GM21528 (cell line): ENCODE results near the gene FDCSP.
"Not testable (repeated sequence)": the region's sequence is repeated elsewhere in the genome, so short reads cannot be mapped to it uniquely, and the experiment has no call there.

Experiments used
- ATAC-seq: cut with Tn5 transposase; IDR thresholded peaks from one replicate; pipeline ENCODE4 v1.9.1; 2021; ENCODE audit warnings: mild to moderate bottlenecking, moderate library complexity; ENCODE audit not compliant: unreplicated experiment, low FRiP score

FDCSP gene

DNA sequence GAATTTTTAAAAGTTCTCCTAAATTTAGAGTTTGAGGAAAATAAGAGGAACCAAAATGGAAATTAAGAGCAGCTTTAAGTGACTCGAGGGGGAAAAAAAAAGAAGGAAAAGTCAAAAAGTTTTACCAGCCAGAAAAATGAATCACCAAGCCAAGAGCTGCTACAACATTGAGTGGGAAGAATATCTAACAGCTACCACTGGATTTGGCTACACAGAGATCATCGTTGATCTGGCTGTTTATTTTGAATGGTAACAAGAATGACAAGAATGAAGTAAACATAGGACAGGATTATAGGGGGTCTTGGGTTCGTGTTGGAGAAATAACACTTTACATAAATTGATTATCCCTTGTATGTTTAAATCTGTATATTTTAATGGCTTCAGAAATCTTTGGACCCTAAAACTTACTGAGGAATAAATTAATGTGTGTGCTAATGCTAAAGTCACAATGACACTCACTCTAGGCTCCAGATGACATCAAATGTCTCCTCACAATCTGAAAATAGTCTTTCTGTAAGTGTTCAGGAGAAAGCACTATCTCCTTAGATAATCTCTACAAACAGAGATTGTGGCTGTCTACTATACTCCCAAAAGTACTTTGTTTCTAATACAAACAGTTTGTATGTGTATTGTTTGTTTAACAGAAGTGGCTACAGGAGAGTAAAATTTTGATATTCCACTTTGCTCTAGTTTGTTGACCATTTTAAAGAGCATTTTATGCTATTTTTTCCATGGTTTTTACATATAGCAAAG, 13.4 kb downstream of the FDCSP start:
- no peak for ATAC-seq

DNA sequence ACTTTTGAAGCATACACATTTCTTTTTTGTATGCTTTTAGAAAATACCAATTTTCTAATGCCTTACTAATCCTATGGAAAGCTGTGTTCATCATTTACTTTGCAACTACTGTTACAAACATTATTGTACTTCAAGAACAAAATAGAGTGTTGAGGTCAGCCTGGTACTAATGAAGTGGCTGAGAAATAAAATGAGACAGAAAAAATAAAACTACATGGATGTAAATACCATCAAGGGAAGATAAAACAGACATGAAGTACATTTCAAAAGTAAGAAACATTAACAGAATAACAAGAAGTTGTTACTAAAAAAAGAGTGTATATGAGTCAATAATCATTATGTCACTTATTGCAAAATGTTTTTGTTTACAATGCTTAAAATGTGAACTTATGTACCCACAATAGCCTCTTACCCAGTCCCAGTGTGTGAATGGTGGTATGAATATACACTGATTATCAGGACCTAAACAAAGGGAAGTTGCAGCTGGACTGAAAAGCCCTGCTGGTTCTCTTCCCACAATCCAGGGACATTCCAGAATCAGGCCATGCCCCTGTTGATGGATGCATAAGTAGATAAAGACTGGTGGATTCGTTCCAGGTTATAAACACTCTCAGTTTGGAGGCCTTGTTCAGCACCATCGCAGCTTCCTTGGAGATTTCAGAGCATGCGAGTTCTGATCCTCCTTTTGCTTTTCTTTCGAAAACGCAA, 14.1 kb downstream of the FDCSP start:
- no peak for ATAC-seq

DNA sequence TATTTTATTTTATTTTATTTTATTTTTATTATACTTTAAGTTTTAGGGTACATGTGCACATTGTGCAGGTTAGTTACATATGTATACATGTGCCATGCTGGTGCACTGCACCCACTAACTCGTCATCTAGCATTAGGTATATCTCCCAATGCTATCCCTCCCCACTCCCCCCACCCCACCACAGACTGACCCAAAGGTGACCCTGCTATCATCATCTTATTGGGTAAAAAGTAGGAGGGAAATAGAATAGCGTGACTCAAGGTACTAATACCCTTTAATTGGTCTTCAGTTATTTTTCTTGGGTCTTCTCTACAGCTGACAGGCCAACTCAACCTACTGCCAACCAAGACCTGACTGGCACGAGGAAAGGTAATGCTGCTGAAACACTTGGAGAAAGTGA, 16.4 kb downstream of the FDCSP start, which contains the start of gene CSN3:
CSN3 (plus strand) TSS at position 301 of the 400 bp plus-strand sequence. CDS start 2,223 bp downstream, outside the sequence.
- not testable (repeated sequence) for ATAC-seq

DNA sequence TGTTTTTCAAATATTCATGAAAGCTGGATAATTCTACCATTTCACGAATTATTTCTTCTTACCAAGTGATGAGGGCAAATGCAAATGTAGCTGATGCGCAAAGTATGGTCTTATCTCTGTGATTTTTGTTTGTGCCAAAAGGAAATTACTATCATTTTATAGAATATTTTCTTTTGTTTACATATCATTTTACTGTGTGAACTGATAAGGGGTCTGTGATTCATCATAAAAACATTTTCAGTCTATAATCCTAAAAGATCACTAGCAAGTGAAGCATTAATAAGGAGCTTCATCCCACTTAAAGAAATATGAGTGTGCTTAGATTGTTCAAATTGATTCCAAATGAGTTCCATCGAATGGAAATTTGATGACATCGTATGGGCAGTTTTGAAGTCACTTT, 17.2 kb downstream of the FDCSP start:
- no peak for ATAC-seq

DNA sequence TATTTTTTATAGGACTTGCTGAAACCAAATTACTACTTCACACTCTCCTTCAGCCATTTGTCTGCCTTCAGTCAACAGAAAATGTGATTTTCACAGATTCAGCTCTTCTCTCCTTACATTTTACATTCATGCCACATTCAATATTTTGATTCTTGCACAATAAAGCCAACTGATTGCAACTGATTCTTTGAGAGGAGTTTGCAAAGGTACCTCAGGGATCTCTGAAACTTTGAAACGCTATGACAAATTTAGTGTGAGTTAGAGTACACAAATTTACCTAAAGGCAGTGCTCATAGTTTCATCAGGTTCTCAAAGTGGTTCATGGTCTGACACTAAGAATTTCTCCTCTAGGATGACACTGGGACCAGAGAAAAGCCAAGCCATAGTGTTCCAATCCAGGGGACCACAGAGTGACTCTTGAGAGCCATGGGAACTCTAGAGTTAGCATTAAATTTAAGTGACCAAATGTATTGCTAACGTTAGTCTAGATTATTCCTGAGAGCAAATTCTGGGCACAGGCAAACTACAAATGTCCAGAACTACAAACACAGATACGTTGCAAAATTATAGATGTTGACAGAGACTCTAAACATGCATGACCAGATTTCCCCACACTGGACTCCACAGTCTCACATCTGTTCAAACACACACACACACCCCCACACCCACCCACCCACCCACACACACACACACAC, 25.5 kb downstream of the FDCSP start:
- ATAC-seq = no peak

DNA sequence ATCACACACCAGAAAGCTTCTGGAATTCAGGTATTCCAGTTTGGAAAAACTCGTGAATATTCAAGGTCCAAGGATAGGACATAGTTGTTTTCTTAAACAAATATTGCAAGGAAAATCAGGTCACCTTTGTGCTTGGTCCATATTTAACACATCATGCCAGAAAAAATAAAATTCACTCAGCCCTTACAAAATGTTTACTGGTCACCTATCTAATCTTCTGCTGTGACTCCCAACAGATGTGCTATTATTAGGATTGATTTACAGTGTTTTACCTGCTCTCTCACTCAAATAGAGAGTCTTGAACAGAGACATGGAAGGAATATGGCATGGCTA, 26.0 kb downstream of the FDCSP start:
- no peak for ATAC-seq

DNA sequence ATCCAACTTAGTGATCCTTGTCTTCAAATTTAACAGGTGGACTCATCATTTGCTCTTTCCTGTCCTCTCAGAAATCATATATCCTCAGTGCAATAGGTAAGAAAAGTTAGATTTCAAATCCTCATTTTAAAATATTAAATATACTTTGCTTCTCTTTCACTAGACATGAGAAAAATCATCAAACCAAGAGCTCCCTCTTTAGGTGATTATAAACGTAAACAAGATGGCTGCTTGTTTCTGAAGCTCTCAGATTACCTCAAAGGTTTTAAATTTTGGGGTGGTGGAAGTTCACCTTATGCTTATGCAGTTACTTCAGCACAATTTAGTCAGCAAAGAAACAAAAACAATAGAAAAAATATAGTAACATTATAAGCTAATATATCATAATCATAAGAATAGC, 43.8 kb downstream of the FDCSP start:
- no peak for ATAC-seq

DNA sequence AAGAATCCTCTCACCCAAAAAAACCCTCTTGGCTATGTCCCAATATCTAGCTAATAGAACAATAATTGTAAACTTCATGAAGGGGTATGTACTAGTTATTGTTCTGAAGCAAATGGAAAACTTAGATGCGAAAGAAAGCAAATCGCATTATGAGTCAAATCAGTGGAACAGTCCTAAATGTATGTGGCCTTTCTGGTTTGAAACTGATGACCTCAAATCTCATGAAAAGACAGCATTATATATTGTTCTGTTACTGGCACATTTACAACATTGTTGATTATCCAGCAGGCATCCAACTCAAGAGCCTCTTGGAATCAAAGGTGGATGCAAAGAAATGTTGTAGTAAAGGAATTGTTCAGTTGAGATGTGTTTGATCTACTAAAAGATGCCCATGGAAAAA, 51.2 kb downstream of the FDCSP start:
- no peak for ATAC-seq

DNA sequence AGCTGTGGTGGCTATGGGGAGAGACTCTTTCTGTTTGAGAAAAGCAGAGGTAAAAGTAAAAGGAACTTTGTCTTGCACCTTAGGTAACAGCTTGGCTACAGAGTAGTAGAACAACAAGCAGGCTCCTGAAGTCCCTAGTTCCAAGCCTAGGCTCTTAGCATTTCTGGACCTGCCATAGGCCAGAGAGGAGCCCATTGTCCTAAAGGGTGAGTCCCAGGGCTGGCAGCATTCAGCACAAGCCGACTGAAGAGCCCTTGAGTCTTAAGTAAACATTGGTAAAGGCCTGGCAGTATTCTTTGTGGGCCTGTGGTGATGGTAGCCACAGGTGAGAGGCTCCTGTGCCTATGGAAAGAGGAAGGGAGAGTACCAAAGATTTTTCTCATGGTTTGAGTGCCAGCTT, 54.6 kb downstream of the FDCSP start:
- ATAC-seq = no peak
